Neural crest cell (in vitro differentiated cells): ENCODE measurements around the gene RNF19B. TPM values are rescaled to one million over a fixed set of nuclear protein-coding genes. Genes with fewer than 3 reads are reported as not detected.

Source experiments
- DNase-seq: peaks from one replicate; pipeline ENCODE4 v3.0.0; 2021; ENCODE audit warnings: low read depth, mixed read lengths, low spot score
- H3K27ac Mint-ChIP-seq: one replicate; pipeline ENCODE4 v1.8.0; 2021; ENCODE audit warnings: mild to moderate bottlenecking, mixed read lengths; ENCODE audit not compliant: unreplicated experiment
- H3K27me3 Mint-ChIP-seq: 2 replicates; pipeline ENCODE4 v1.8.0; 2021; ENCODE audit warnings: low read depth, mild to moderate bottlenecking, mixed read lengths
- H3K36me3 Mint-ChIP-seq: 2 replicates; pipeline ENCODE4 v1.8.0; 2021; ENCODE audit warnings: low read depth, mild to moderate bottlenecking, mixed read lengths
- H3K4me1 Mint-ChIP-seq: 2 replicates; pipeline ENCODE4 v1.8.0; 2021; ENCODE audit warnings: mixed read lengths
- H3K4me3 Mint-ChIP-seq: one replicate; pipeline ENCODE4 v1.8.0; 2021; ENCODE audit warnings: mild to moderate bottlenecking, mixed read lengths
- H3K9me3 Mint-ChIP-seq: 2 replicates; pipeline ENCODE4 v1.8.0; 2021; ENCODE audit warnings: mixed read lengths
- long read RNA-seq: library from polyadenylated mRNA; unstranded; transcript quantifications from one replicate; pipeline ENCODE4 v2.0.0, GENCODE V29; 2020
- total RNA-seq: library from RNA; stranded (reverse); gene quantifications from 2 replicates; pipeline ENCODE4 v1.2.1, GENCODE V29; 2021
- TF ChIP-seq, protein P1 (sequence below): fragments of 200-600 bp; sonication (generic); conservative IDR thresholded peaks from 2 replicates; pipeline ENCODE4 v1.5.0; 2021; ENCODE audit warnings: antibody characterized with exemption, mild to moderate bottlenecking

Gene RNF19B
- 14.9 and 16.0 TPM in 2 replicates for total RNA-seq
- long read RNA-seq, result 0 reads

GRCh38 chr1:32964461-32965250, at the start of gene RNF19B:
Gene RNF19B, minus strand, starts transcription at chr1:32964809. Its CDS starts 124 bp downstream, at chr1:32964685.
- peaks cover 32% of the 10 kb centered on the region for H3K27me3 Mint-ChIP-seq
- no peaks in the 10 kb centered on the region for H3K9me3 Mint-ChIP-seq
- H3K4me1 Mint-ChIP-seq, result peaks cover 32% of the 10 kb centered on the region
- peak within 1 kb of the TSS; percentile 91 for H3K4me3 Mint-ChIP-seq
- TF ChIP-seq, protein P1, sequence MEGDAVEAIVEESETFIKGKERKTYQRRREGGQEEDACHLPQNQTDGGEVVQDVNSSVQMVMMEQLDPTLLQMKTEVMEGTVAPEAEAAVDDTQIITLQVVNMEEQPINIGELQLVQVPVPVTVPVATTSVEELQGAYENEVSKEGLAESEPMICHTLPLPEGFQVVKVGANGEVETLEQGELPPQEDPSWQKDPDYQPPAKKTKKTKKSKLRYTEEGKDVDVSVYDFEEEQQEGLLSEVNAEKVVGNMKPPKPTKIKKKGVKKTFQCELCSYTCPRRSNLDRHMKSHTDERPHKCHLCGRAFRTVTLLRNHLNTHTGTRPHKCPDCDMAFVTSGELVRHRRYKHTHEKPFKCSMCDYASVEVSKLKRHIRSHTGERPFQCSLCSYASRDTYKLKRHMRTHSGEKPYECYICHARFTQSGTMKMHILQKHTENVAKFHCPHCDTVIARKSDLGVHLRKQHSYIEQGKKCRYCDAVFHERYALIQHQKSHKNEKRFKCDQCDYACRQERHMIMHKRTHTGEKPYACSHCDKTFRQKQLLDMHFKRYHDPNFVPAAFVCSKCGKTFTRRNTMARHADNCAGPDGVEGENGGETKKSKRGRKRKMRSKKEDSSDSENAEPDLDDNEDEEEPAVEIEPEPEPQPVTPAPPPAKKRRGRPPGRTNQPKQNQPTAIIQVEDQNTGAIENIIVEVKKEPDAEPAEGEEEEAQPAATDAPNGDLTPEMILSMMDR, result no peak
- peak; percentile 90 for DNase-seq
- no peaks in the 10 kb centered on the region for H3K36me3 Mint-ChIP-seq
- H3K27ac Mint-ChIP-seq, result no peak within 1 kb of the TSS

DNA sequence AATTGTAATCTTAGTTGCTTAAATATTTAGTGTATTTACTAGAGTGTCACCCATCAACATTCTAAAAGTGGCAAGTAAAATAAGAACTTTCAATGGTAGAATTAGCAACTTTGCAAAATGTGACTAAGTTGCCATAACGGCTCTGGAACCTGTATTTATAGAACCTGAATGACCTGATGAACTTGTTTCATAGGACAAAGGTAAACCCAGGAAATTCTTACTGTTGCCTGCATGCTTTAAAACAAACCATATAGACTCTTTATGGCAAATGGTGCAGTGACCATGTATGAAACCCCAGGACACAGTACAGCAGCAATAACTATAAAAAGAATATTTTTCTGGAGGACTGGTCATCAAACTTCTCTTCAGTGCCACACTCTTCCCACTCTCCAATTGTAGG, 49.2 kb upstream of the RNF19B start:
- Mint-ChIP-seq H3K4me3 (no peak overlapping the region), H3K27ac (no peak overlapping the region), H3K4me1 (no peaks in the 10 kb centered on the region), H3K27me3 (no peaks in the 10 kb centered on the region), H3K36me3 (peaks cover 7% of the 10 kb centered on the region), H3K9me3 (no peaks in the 10 kb centered on the region)
- TF ChIP-seq, protein P1, result no peak
- no peak for DNase-seq

DNA sequence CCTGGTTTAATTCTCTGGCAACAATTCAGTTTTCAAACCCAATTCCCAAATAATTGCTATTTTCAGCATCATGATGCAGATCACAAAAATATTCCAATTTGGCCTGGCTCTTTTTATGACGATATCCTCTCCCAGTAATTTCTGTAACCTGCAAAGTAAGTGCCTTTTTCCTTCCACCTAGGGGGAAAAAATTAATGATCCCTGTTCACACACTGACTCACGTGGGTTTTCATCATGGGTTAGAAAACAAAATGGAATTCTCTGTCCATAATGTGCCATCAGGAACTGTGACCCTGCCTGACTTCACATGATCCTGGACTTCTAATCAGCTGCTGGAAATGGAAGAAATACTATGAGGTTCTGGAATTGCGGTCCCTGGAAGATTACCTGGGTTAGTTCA, 47.6 kb upstream of the RNF19B start:
- peaks cover 8% of the 10 kb centered on the region for H3K36me3 Mint-ChIP-seq
- H3K4me1 Mint-ChIP-seq, result peaks cover 3% of the 10 kb centered on the region
- TF ChIP-seq, protein P1, result no peak
- H3K27ac Mint-ChIP-seq, result no peak overlapping the region
- H3K27me3 Mint-ChIP-seq, result no peaks in the 10 kb centered on the region
- no peaks in the 10 kb centered on the region for H3K9me3 Mint-ChIP-seq
- H3K4me3 Mint-ChIP-seq, result no peak overlapping the region
- DNase-seq, result no peak

DNA sequence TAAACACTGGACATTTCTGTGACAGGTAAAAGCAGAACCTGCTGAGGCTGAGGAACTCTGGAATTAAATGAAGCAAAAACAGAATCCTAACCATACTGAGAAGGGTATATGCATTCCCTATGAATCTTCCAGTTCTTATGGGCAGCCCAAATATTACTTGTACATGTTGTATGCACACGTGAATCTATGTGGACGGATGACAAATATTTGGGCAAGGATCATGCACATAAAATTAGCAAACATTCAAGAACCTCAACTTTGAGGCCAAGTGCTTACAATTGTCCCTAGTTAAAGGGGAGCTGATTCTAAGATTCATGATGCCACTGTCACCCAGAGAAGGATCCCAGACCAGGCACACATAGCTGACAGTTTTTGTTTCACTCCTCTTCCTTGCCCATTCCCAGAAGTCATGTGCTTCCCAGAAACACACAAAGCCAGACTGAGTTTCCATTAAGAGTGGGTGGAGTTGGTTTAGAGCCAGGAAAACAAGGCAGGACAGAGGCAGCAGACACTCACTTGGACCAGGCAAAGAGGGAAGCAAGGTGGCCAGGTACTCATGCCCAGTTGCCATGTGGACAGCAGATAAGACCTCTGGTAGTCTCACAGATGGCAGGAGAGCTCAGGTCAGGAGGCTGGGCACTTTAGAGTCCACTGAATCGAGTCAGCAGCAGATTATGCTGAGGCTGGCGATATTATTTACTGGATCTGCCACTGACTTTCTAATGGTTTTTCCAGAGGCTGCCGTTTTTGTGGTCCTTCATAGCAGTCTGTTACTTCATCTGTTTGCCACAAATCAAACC, 46.5 kb upstream of the RNF19B start:
- Mint-ChIP-seq H3K27me3 (no peaks in the 10 kb centered on the region), H3K4me1 (peaks cover 10% of the 10 kb centered on the region), H3K4me3 (no peak overlapping the region), H3K9me3 (no peaks in the 10 kb centered on the region), H3K27ac (no peak overlapping the region), H3K36me3 (peaks cover 8% of the 10 kb centered on the region)
- DNase-seq, result no peak
- TF ChIP-seq, protein P1, result no peak

GRCh38 chr1:33009561-33009960, 45.0 kb upstream of the RNF19B start:
- TF ChIP-seq, protein P1, result no peak
- H3K4me1 Mint-ChIP-seq, result peaks cover 24% of the 10 kb centered on the region
- no peak overlapping the region for H3K4me3 Mint-ChIP-seq
- no peak overlapping the region for H3K27ac Mint-ChIP-seq
- no peaks in the 10 kb centered on the region for H3K9me3 Mint-ChIP-seq
- H3K27me3 Mint-ChIP-seq, result no peaks in the 10 kb centered on the region
- H3K36me3 Mint-ChIP-seq, result peaks cover 8% of the 10 kb centered on the region
- no peak for DNase-seq
